ENCODE results near the gene OR8J1. TPM values are rescaled to one million over a fixed set of nuclear protein-coding genes. Genes with fewer than 3 reads are reported as not detected.

The OR8J1 gene
- total RNA-seq, 4 donors from 2014 or later = not detected

DNA sequence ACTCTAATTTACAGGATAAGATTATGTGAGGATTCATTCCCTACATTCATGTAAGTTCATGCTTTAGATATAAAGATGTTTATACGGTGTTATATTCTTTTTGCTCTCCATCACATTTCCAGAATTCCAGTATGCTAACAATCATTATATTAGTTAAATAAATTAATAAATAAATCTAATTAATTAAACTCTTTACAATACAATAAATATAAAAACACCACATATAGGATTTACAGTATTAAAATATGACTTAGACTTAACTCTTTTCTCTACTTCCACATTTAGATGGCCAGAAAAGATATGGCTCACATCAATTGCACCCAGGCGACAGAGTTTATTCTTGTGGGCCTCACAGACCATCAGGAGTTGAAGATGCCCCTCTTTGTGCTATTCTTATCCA is 21.2 kb downstream of the OR8J1 start, which contains the start of gene OR8U1:
Gene OR8U1, plus strand, starts transcription at position 301 of the 400 bp plus-strand sequence. Its CDS starts 0 bp downstream, at position 301.
- TF ChIP-seq, protein P1, sequence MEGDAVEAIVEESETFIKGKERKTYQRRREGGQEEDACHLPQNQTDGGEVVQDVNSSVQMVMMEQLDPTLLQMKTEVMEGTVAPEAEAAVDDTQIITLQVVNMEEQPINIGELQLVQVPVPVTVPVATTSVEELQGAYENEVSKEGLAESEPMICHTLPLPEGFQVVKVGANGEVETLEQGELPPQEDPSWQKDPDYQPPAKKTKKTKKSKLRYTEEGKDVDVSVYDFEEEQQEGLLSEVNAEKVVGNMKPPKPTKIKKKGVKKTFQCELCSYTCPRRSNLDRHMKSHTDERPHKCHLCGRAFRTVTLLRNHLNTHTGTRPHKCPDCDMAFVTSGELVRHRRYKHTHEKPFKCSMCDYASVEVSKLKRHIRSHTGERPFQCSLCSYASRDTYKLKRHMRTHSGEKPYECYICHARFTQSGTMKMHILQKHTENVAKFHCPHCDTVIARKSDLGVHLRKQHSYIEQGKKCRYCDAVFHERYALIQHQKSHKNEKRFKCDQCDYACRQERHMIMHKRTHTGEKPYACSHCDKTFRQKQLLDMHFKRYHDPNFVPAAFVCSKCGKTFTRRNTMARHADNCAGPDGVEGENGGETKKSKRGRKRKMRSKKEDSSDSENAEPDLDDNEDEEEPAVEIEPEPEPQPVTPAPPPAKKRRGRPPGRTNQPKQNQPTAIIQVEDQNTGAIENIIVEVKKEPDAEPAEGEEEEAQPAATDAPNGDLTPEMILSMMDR (IDR thresholded peaks at IDR 0.05; ENCODE audit: low read depth) = no peak

GRCh38 chr11:56380120-56380519 is 26.0 kb downstream of the OR8J1 start:
- TF ChIP-seq, protein P1 (IDR thresholded peaks at IDR 0.05; ENCODE audit: low read depth) = no peak

DNA sequence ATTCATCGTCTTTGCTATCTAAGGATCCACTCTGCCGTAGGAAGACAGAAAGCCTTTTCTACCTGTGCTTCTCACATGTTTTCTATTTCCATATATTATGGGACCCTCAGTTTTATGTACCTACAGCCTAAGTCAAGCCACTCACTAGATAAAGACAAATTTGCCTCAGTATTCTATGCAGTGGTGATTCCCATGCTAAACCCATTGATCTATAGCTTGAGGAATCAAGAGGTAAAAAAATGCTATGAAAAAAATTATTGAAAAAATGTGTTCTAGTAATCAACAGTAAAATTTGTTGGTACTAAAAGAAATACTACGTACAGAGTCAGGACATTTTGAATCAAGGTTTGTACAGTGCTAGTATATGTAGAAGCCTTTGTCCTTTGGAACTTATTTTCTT is 40.3 kb downstream of the OR8J1 start:
- TF ChIP-seq, protein P1 (IDR thresholded peaks at IDR 0.05; ENCODE audit: low read depth) = no peak

GRCh38 chr11:56396047-56396446 is 42.0 kb downstream of the OR8J1 start:
- TF ChIP-seq, protein P1 (IDR thresholded peaks at IDR 0.05; ENCODE audit: low read depth) = no peak

DNA sequence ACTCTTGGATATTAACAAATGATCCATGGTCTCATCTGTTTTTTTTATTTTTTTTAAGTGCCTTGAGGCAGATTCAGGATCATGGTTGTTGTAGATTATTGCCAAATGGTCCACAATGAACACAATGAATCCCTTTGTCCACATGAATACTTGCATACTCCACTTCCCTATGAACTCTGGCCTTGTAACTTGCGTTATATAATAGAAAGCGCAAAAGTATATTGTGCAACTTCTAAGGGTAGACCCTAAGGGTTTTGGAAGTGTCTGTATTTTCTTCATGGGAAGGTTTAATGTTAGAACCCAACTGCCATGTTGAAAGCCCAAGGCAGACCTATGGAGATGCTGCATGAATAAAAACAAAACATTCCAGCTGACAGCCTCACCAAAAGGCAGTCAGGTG is 50.3 kb downstream of the OR8J1 start:
- TF ChIP-seq, protein P1 (IDR thresholded peaks at IDR 0.05; ENCODE audit: low read depth) = no peak

GRCh38 chr11:56410801-56411200 is 56.7 kb downstream of the OR8J1 start:
- TF ChIP-seq, protein P1 (IDR thresholded peaks at IDR 0.05; ENCODE audit: low read depth) = no peak

Other genes starting within 250 kb of the OR8J1 start
- not detected for gene OR8H3, start 231.9 kb upstream of the OR8J1 start, total RNA-seq
- not detected for gene OR8J3, start 214.1 kb upstream of the OR8J1 start, total RNA-seq
- not detected for gene OR8K5, start 194.0 kb upstream of the OR8J1 start, total RNA-seq
- gene OR5J2, start 177.7 kb upstream of the OR8J1 start, total RNA-seq = not detected
- gene OR5T2, start 120.0 kb upstream of the OR8J1 start, total RNA-seq = not detected
- not detected for gene OR5T3, start 102.0 kb upstream of the OR8J1 start, total RNA-seq
- gene OR5T1, start 80.1 kb upstream of the OR8J1 start, total RNA-seq = not detected
- gene OR8H1, start 62.0 kb upstream of the OR8J1 start, total RNA-seq = not detected
- not detected for gene OR8K3, start 39.1 kb upstream of the OR8J1 start, total RNA-seq
- gene OR8K1, start 8.3 kb upstream of the OR8J1 start, total RNA-seq = not detected
- gene OR8U1, start 21.3 kb downstream of the OR8J1 start, total RNA-seq = not detected
- not detected for gene OR5AL1, start 58.4 kb downstream of the OR8J1 start, total RNA-seq
- gene OR5M3, start 119.1 kb downstream of the OR8J1 start, total RNA-seq = not detected
- not detected for gene OR5M8, start 137.1 kb downstream of the OR8J1 start, total RNA-seq
- not detected for gene OR5M11, start 189.0 kb downstream of the OR8J1 start, total RNA-seq
- not detected for gene OR5M10, start 223.4 kb downstream of the OR8J1 start, total RNA-seq

Data from subcutaneous adipose tissue (tissue), 4 donors.